Midbrain (tissue), 1 donor: Measurements from ENCODE around the gene MMP28.

ENCODE experiments used
- DNase-seq: peaks from one replicate; lab custom pipeline; 2025; lab: John Stamatoyannopoulos, UW

The MMP28 gene, protein sequence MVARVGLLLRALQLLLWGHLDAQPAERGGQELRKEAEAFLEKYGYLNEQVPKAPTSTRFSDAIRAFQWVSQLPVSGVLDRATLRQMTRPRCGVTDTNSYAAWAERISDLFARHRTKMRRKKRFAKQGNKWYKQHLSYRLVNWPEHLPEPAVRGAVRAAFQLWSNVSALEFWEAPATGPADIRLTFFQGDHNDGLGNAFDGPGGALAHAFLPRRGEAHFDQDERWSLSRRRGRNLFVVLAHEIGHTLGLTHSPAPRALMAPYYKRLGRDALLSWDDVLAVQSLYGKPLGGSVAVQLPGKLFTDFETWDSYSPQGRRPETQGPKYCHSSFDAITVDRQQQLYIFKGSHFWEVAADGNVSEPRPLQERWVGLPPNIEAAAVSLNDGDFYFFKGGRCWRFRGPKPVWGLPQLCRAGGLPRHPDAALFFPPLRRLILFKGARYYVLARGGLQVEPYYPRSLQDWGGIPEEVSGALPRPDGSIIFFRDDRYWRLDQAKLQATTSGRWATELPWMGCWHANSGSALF

GRCh38 chr17:35795007-35795870 lies at the start of gene MMP28:
TSS of gene MMP28 (minus strand) at chr17:35795641. CDS start at chr17:35795377, 264 bp downstream.
- no peak for DNase-seq

- no peak for DNase-seq
Observed at GRCh38 chr17:35844547-35844946, 49.1 kb upstream of the MMP28 start.

DNA sequence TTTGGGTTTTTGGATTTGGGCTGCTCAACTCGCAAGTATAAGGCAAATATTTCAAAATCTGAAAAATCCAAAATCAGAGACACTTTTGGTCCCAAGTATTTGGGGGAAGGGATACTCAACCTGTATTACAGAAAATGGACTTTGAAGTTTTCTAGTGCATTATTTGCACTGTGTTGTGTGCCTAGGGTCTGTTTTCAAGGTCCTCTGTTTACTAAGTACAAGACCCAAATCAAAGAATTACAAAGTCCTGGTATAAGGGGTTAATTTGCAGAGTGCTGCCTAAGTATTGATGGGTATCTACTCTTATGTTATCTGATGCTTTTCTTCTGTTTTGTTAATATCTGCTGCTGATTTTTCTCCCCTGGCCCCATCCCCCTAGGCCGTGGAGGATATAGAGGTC lies 48.3 kb upstream of the MMP28 start:
- DNase-seq = no peak

- no peak for DNase-seq
Observed at GRCh38 chr17:35842239-35842638, 46.8 kb upstream of the MMP28 start.

DNA sequence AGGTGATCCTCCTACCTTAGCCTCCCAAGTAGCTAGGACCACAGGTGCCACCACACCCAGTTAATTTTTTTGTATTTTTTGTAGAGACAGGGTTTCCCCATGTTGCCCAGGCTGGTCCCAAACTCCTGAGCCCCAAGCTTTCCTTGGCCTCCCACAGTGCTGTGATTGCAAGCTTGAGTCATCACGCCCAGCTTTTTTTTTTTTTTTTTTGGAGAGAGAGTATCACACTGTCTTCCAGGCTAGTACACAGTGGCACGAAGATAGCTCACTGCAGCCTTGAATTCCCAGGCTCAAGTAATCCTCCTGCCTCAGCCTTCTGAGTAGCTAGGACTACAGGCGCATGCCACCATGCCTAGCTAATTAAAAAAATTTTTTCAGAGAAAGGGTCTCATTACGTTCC lies 46.1 kb upstream of the MMP28 start:
- no peak for DNase-seq

GRCh38 chr17:35841101-35841500 lies 45.7 kb upstream of the MMP28 start:
- no peak for DNase-seq

GRCh38 chr17:35825206-35825605 lies 29.8 kb upstream of the MMP28 start:
- DNase-seq = no peak

DNA sequence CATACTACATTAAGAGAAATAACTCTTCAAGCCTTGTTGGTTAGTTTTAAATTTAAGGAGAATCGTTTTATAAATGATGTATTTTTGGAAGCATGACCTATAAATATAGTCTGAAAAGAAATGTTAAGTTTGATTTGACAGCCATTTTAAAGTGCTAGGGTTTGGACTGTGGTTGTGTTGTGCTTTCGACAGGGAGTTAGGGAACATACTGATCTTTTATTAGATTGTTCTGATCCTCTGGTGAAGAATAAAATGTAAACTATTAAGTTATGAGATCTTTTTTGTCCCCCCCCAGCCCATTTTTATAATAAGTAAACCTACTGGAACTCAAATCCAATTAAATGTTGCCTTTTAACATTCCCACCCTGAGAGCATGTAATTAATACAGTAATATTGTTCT lies 25.9 kb upstream of the MMP28 start:
- no peak for DNase-seq

- no peak for DNase-seq
Observed at GRCh38 chr17:35819455-35819854, 24.0 kb upstream of the MMP28 start.

DNA sequence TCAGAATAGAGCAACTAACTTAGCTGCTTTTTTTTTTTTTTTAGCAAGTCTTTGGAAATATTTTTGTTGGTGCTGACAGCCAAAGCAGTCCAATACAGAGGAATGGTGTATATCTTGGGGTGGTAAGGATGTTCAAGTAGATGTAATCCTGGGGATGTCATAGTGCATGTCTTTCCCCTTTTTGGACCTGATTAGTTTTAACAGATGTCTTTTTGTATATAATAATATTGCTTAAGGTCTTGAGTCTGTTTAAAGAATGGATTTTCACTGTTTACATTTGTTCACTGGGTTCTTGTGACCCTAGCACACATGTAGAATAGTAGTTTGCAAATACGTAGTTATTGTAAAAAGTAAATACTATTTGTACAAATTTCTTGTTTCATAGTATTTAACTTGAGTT lies 21.8 kb upstream of the MMP28 start:
- no peak for DNase-seq

DNA sequence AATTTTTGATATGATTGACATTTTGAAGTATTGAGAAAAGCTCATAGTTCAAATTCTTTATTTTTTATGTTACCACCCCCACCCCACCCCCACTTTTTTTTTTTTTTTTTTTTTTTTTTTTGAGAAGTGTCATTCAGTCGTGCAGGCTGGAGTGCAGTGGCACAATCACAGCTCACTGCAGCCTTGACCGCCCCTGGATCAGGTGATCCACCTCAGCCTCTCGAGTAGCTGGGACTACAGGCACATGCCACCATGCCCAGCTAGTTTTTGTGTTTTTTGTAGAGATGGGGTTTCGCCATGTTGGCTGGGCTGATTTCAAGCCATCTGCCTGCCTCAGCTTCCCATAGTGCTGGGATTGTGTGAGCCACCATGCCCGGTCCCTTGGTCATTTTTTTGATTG lies 21.3 kb upstream of the MMP28 start:
- no peak for DNase-seq

GRCh38 chr17:35812456-35812855 lies 17.0 kb upstream of the MMP28 start:
- no peak for DNase-seq

- DNase-seq = no peak
Observed at GRCh38 chr17:35811759-35812158, 16.3 kb upstream of the MMP28 start.

GRCh38 chr17:35809855-35810461 lies 14.5 kb upstream of the MMP28 start:
- no peak for DNase-seq

- DNase-seq = peak; percentile 98
Observed at GRCh38 chr17:35808962-35809854, 13.8 kb upstream of the MMP28 start, which contains the start of gene TAF15. TSS of gene TAF15 (plus strand) at chr17:35809484. CDS start at chr17:35809570, 86 bp downstream.

GRCh38 chr17:35808240-35808961 lies 13.0 kb upstream of the MMP28 start:
- no peak for DNase-seq

DNA sequence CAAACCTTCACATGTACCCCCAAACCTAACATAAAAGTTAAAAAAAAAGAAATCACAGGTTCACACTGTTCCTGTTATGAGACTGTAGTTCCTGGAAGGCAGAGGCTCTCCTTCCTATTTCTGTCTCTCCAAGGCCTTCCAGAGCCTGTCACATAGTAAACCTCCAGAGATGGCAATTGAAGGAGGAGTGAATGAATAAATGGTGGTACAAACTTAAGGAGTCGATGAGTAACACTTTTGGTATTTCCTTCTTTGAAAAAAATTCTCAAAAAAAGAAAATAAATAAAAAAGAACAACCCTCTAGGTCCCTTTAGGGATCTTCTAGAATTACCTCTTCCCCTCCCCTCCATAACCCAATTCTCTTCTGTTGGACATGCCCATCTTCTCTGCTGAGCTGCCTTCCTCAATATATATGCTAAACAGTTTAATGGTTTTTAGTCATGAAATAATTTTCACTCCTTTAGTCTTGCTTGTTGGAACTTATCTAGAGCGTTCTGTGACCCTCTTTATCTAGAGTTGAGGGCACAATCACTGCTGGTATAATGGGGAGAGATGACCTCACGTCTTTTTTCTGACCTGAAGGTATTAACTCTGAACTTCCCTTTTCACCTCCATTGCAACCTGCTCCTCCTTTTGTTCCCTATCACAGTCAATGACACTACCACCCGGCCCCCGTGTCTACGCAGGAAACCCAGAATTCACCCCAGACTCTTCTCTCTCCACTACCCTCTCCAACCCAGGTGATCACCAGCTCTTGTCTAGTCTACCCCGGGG lies 12.1 kb upstream of the MMP28 start:
- no peak for DNase-seq

DNA sequence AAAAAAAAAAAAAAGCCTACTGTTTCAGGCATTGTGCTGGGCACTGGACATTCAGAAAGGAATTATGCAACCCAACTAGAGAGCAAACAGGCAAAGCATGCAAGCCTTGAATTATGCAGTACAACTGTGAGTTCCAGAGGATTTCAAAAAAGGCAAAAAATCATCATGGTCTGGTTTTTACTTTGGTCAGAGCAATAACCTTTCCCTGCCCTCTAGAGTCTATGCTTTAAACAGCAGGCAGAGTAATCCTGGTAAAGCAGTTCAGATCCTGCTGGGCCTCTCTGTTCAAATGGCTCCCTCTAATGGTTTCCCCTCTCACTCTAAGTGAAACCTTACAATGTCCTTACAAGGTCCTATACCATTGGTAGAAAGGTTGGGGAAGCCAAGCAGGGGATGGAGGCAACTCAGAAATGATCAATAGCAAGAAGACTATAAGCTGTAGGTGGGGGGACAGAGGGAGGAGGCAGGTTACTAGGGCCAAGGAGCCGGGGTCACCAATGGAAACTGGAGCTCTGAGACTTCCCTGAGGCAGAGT lies 9.3 kb upstream of the MMP28 start:
- peak; percentile 82 for DNase-seq

GRCh38 chr17:35801583-35802224 lies 6.3 kb upstream of the MMP28 start:
- peak; percentile 79 for DNase-seq
